Measurements from ENCODE around the gene RNF186.

RNF186 gene

GRCh38 chr1:19780267-19780877 is 34.7 kb downstream of the RNF186 start:
- H3K36me3 Mint-ChIP-seq (ENCODE audit: low read depth), result peaks cover 17% of the 10 kb centered on the region
- H3K27ac Mint-ChIP-seq, result no peak overlapping the region
- TF ChIP-seq CTCF (IDR thresholded peaks at IDR 0.05; ENCODE audit: unreplicated experiment in 3 of 3), result no peak
- H3K4me3 Mint-ChIP-seq, result no peak overlapping the region
- H3K27me3 Mint-ChIP-seq (ENCODE audit: low read depth), result peaks cover 4% of the 10 kb centered on the region
- H3K9me3 Mint-ChIP-seq, result no peaks in the 10 kb centered on the region
- no peaks in the 10 kb centered on the region for H3K4me1 Mint-ChIP-seq

GRCh38 chr1:19776933-19777332 is 38.1 kb downstream of the RNF186 start:
- Mint-ChIP-seq H3K36me3 (ENCODE audit: low read depth) (peaks cover 13% of the 10 kb centered on the region), H3K27me3 (ENCODE audit: low read depth) (peaks cover 4% of the 10 kb centered on the region), H3K4me1 (no peaks in the 10 kb centered on the region), H3K27ac (no peak overlapping the region), H3K4me3 (no peak overlapping the region), H3K9me3 (no peaks in the 10 kb centered on the region)
- no peak for TF ChIP-seq CTCF (IDR thresholded peaks at IDR 0.05; ENCODE audit: unreplicated experiment in 3 of 3)

- no peak overlapping the region for H3K4me3 Mint-ChIP-seq
- no peaks in the 10 kb centered on the region for H3K9me3 Mint-ChIP-seq
- H3K27ac Mint-ChIP-seq, result no peak overlapping the region
- no peak for TF ChIP-seq CTCF (IDR thresholded peaks at IDR 0.05; ENCODE audit: unreplicated experiment in 3 of 3)
- no peaks in the 10 kb centered on the region for H3K4me1 Mint-ChIP-seq
- peaks cover 13% of the 10 kb centered on the region for H3K36me3 Mint-ChIP-seq (ENCODE audit: low read depth)
- peaks cover 4% of the 10 kb centered on the region for H3K27me3 Mint-ChIP-seq (ENCODE audit: low read depth)
Measured at GRCh38 chr1:19776287-19776686, 38.8 kb downstream of the RNF186 start.

- Mint-ChIP-seq H3K27ac (no peak overlapping the region), H3K36me3 (ENCODE audit: low read depth) (peaks cover 13% of the 10 kb centered on the region), H3K9me3 (no peaks in the 10 kb centered on the region), H3K4me3 (no peak overlapping the region), H3K4me1 (no peaks in the 10 kb centered on the region), H3K27me3 (ENCODE audit: low read depth) (peaks cover 4% of the 10 kb centered on the region)
- TF ChIP-seq CTCF (IDR thresholded peaks at IDR 0.05; ENCODE audit: unreplicated experiment in 3 of 3), result no peak
Measured at GRCh38 chr1:19775831-19776230, 39.3 kb downstream of the RNF186 start.

- TF ChIP-seq CTCF (IDR thresholded peaks at IDR 0.05; ENCODE audit: unreplicated experiment in 3 of 3), result no peak
- Mint-ChIP-seq H3K27me3 (ENCODE audit: low read depth) (peaks cover 4% of the 10 kb centered on the region), H3K4me3 (no peak overlapping the region), H3K4me1 (no peaks in the 10 kb centered on the region), H3K9me3 (no peaks in the 10 kb centered on the region), H3K27ac (no peak overlapping the region), H3K36me3 (ENCODE audit: low read depth) (peaks cover 10% of the 10 kb centered on the region)
Measured at GRCh38 chr1:19775317-19775716, 39.8 kb downstream of the RNF186 start.

- Mint-ChIP-seq H3K36me3 (ENCODE audit: low read depth) (peaks cover 8% of the 10 kb centered on the region), H3K27ac (no peak overlapping the region), H3K9me3 (no peaks in the 10 kb centered on the region), H3K27me3 (ENCODE audit: low read depth) (peaks cover 4% of the 10 kb centered on the region), H3K4me3 (no peak overlapping the region), H3K4me1 (peaks cover 4% of the 10 kb centered on the region)
- no peak for TF ChIP-seq CTCF (IDR thresholded peaks at IDR 0.05; ENCODE audit: unreplicated experiment in 3 of 3)
Measured at GRCh38 chr1:19774180-19774785, 40.8 kb downstream of the RNF186 start.
